GM12878 (cell line): ENCODE data around the gene TRABD. TPM values are rescaled to one million over a fixed set of nuclear protein-coding genes. Genes with fewer than 3 reads are reported as not detected.

Experiments
- BHLHE40 ChIP-seq, 2 experiments: fragments of 450-650 bp in 1 of 2; IDR thresholded peaks; 2 replicates each; pipeline ENCODE4 v1.6.1; 2011 to 2017; ENCODE audit warnings: low read depth in 2 of 2, borderline replicate concordance in 1 of 2, improper control_type of control experiment in 1 of 2, low read length in 1 of 2, mild to moderate bottlenecking in 1 of 2
- CUX1 ChIP-seq: IDR thresholded peaks from 2 replicates; pipeline ENCODE4 v1.6.1; 2012; ENCODE audit warnings: improper control_type of control experiment, low read depth, low read length; ENCODE audit not compliant: insufficient replicate concordance
- STAT1 ChIP-seq: fragments of 450-650 bp; conservative IDR thresholded peaks from 2 replicates; pipeline ENCODE4 v1.6.1; 2014; ENCODE audit warnings: antibody characterized with exemption, mild to moderate bottlenecking
- ZBTB4 ChIP-seq: fragments of 450-650 bp; formaldehyde crosslinking; IDR thresholded peaks from 2 replicates; pipeline ENCODE4 v1.4.0; 2022; ENCODE audit warnings: mild to moderate bottlenecking, moderate library complexity
- polyA plus RNA-seq, 11 experiments: library from polyadenylated mRNA; depleted of rRNA in 4 of 11; unstranded in 6 of 11; stranded (reverse) in 5 of 11; fragments of >200 nt; fragmentation: Nextera tagmentation in 4 of 11; fragmentation: Illumina TruSeq in 1 of 11; extraction: Ambion mirVana in 4 of 11; extraction: Trizol in 1 of 11; gene quantifications; 1 replicate in 1 of 11; 2 replicates in 10 of 11; pipeline versions ENCODE4 v1.2.1 to v1.2.3, GENCODE V29; 2011 to 2016; ENCODE audit warnings: inconsistent platforms in 2 of 11, missing spikeins in 2 of 11, low read depth in 1 of 11
- total RNA-seq, 4 experiments: library from RNA; depleted of rRNA in 3 of 4; stranded (reverse); fragments of >200 nt in 3 of 4; fragmentation: Illumina TruSeq in 1 of 4; extraction: Trizol in 1 of 4; gene quantifications; 2 replicates each; pipeline versions ENCODE4 v1.2.1 to v1.2.3, GENCODE V29; 2013 to 2021

TRABD gene
- total and polyA plus RNA-seq, 10 of the 15 experiments (the other 5 are each of a cell fraction or from before 2014, with no cell fraction given) = 0.43 to 116 (median 58.1) TPM

- TF ChIP-seq ZBTB4 (CRISPR knock-in tag) = no peak
- no peak for TF ChIP-seq CUX1
- no peak for TF ChIP-seq BHLHE40 (IDR thresholded peaks at IDR 0.05; ENCODE audit: borderline replicate concordance in 1 of 2, low read depth in 2 of 2, low read length in 1 of 2)
- no peak for TF ChIP-seq STAT1
These were observed 32.0 kb upstream of the TRABD start (continued) for GRCh38 chr22:50153756-50154140.
